ENCODE results near the gene GPATCH1.

GPATCH1 gene

DNA sequence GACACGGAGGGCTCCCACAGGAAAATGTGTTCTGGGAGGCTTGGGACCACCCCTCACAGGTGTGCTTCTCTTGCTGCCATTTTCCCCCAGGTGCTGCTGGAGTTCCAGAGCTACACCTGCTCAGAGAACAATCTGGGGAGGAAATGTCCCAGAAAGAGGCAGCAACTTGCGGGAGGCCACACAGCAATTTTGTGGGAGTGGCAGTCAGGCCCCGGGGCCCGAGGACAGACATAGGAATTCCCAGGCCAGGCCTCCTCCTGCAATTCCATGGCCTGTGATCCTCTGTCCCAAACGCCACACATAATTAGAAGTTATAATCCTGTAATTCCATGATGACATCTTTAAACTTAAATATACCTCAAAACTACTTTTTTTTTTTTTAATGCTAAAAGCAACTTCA lies 18.1 kb upstream of the GPATCH1 start:
- no peak for DNase-seq

DNA sequence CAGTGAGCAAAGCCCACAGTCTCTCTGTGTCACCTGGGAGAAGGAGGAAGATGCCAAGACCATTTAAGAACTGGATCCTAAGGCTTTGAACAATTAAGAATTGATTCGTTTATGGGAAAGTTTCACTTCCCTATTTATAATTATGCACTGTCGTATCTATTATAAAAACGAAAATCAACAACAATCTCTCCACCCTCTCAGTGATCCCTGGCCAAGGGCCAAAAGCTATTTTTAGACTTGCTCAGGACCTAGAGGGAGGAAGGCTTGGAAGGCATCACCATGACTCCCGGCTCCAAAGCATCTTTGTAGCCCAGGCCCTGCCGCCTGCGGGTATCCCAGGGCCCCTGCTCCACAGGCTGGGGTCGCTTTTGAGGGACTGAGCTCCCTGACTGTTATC lies 17.6 kb upstream of the GPATCH1 start:
- peak in 12 of 56 donors; percentile 4 to 48 (median 24) for DNase-seq

DNA sequence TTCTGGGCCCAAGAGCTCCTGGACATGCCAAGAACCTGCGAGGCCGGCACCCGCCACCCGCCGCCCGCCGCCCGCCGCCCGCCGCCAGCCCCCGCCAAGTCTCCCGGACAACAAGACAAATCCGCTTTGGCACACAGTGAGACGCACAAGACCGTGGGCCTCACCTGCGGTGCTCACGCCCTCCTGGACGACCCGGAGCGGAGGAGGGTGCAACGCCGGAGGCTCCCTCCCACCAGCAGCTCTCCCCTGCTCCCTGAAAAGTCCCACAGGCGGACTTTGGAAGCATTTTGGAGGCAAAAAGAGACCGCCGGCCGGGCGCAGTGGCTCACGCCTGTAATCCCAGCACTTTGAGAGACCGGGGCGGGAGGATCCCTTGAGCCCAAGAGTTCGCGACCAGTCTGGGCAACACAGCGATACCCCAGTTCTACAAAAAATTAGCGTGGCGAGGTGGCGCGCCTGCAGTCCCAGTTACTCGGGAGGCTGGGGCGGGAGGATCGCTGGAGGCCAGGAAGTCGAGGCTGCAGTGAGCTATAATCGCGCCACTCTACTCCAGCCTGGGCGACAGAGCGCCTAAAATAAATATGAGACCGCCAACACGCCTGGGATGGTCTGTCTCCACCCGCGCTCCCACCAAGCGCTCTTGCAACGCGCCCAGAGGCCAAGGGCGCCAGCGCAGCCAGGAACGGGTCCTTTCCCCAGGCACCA lies 17.1 kb upstream of the GPATCH1 start:
- peak in 11 of 56 donors; percentile 1 to 48 (median 18) for DNase-seq

DNA sequence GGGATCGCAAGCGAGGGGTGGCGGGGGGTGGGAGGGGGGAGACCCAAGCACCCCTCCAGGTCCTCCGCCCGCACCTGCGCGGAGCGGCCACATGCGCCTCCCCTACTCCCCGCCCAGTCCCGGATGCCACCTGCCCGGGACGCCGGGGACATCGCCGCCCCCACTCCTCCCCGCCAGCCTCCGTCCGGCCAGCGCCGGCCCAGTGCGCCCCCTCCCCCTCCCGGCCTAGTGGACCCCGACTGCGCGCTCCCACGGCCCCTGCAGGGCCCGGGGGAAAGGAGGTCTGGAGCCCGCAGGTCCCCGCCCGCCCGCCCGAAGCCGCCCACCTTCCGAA lies 16.6 kb upstream of the GPATCH1 start:
- DNase-seq: peak in 4 of 56 donors; percentile 10 to 40 (median 34)

DNA sequence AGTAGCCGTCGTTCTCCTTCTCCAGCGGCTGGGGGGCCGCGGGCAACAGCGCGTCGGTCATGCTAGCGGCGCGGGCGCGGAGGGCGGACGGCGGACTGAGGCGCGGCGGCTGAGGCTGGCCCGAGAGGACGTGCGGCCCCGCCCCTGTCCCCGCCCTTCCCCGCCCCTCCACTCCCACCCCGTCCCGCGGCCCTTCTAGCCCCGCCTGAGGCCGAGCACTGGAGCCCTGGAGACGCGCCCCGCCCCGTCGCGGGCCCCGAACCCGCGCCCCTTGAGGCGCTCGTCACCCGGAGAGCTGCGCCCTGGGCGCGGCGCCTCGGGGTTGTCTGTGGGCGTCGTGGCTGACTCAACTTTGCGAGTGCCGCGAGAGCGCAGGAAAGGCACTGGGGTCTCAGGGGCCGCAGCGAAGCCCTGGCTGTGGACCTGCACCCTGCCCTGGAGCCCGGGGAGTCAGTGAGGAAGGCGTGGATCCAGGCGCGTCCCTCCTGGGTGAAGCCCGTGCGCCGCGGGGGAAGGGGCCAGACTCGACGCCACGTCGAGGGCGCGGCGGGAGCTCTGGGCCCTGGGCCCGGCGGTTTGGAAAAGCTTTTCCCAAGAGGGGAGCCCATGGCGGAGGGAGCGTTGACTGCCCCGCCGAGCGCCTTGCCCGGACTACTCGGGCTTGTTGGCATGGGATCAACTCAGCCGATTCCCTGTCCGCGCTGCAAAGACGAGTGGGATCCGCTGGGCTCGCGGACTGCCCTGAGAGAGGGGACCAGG lies 16.0 kb upstream of the GPATCH1 start, which contains the start of gene RHPN2:
RHPN2 (minus strand) TSS at position 97 of the 759 bp plus-strand sequence; CDS start at position 61, 36 bp downstream.
- DNase-seq: peak in 23 of 56 donors; percentile 6 to 59 (median 22)

DNA sequence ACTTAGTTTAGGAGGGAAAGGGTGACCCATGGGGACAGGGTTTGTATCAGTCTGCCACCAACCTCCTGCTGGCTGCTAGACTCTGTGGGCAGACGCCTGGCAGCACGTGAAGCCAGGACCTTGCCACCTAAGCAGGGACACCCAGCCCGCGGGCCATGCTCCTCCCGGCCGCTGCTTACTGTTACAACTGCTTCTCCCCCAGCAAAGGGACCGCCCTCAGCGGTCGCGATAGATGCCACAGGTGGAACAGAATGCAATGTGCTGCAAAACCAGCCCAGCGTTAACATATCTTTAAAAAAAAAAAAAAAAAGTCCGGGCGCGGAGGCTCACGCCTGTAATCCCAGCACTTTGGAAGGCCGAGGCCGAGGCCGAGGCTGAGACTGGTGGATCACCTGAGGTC lies 14.4 kb upstream of the GPATCH1 start:
- no peak for DNase-seq

DNA sequence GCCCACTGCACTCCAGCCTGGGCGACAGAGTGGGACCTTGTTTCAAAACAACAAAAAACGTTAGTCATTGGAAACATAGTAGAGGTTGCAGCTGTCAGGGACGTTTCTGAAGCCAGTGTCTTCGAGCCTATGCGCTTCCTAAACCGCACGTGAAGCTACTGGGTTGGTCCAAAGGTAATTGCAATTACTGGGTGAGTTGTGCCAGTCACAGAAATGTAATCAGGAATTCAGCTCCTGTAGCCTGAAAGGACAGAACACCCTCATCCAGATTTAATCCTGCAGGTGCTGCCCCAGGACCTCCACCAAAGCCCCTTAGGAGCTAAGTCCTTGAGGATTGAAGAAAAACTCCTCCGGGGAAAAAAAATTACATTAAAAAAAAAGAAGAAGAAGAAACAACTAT lies 13.9 kb upstream of the GPATCH1 start:
- no peak for DNase-seq

DNA sequence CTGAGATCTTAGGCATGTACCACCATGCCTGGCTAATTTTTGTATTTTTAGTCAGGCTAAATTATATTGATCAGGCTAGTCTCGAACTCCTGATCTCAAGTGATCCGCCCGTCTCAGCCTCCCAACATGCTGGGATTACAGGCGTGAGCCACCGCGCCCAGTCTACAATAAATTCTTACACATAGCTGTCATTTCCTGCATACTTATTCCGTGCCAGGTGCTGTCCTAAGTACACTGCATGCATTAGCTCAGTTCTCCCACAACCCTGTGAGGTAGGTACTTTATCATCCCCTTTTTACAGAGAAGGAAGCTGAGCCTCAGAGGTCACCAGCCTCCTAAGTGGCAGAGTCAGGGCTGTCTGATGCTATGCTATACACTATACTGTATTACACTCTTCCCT lies 9.1 kb upstream of the GPATCH1 start:
- DNase-seq: no peak

DNA sequence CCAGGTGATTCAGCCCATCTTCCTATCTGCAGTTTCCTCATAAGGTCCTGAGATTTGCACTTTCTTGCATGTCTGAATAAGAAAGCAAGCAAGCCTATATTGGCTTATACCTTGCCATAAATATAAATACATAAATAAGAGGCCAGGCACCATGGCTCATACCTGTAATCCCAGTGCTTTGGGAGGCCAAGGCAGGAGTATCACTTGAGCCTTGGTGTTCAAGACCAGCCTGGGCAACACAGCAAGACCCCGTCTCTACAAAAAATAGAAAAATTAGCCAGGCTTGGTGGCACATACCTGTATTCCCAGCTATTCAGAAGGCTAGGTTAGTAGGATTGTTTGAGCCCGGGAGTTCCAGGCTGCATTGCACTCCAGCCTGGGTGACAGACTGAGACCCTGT lies 5.5 kb upstream of the GPATCH1 start:
- DNase-seq: no peak

DNA sequence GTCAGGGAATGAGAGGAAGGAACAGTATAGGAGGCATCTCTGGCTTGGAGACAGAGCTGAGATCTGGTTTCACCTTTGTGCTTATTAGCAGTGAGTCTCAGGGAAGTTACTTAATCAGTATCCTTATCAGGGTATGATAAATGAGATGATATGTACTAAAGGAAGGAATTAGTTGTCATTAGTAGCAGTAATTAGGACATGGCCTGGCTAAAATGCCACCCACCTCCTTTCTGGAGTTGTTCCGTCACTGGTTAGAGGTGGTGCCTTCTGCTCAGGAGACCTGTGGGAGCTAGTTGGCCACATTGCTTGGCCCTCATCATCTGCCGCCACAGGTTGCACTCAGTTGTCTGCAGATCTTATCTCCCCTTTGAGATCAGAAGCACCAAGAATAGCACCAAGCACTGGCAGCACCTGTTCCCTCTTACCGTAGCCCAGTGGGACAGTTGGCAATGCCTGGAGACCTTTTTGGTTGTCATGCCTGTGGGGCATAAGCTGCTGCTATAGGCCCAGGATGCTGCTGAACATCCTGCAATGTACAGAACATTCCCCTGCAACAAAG lies 4.7 kb downstream of the GPATCH1 start:
- DNase-seq: no peak

DNA sequence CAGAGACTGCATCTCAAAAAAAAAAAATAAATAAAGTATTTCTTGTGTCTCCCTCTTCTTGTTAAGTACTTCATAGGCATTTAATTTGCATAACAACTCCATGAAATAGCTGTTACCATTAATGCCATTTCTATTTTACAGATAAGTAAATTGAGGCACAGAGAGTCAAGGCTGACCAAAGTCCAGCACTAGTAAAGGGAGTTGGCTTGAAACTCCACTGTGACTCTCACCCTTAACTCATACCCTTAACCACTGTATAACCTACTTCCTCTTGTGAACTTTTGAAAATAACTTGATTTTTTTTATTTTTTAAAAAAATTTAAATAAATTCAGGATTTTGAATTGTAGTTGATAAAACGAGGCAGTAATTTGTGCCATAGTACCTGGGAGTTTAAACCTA lies 6.0 kb downstream of the GPATCH1 start:
- DNase-seq: no peak

DNA sequence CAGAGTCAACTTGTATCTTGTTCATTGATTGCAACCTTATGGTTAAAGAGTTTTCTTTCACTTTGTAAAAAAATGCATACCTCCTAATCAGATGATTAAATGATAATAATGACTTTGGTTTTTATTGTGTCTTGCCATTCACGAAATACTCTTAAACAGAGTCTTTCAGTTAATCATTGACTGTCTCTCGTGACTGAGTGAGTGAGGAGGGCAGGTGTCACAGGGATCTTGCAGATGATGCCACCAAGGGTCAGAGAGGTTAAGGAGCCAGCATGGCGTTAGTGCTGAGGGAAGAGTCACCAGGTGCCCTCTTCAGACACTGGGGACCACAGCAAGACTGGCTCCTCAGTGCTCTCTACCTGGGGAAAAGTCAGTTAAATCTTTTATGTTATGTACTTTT lies 8.0 kb downstream of the GPATCH1 start:
- DNase-seq: no peak

DNA sequence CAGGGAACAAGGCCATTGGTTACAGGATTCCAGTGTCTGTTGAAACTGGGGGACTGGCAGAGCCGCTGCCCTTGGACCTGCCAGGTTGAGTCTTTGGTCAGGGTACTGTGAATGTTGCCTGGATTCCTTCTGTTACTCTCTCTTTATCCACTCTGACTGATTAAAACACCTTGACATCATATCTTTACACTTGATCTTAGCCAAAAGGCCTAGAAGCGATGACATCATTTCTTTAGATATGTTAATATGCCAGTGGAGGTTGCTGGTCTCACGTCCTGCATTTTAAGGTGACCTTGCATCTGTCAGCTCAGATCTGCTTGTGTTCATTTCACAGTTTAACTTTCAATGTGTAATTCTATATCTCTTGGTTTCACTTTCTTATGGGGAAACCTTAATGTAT lies 9.2 kb downstream of the GPATCH1 start:
- DNase-seq: no peak

DNA sequence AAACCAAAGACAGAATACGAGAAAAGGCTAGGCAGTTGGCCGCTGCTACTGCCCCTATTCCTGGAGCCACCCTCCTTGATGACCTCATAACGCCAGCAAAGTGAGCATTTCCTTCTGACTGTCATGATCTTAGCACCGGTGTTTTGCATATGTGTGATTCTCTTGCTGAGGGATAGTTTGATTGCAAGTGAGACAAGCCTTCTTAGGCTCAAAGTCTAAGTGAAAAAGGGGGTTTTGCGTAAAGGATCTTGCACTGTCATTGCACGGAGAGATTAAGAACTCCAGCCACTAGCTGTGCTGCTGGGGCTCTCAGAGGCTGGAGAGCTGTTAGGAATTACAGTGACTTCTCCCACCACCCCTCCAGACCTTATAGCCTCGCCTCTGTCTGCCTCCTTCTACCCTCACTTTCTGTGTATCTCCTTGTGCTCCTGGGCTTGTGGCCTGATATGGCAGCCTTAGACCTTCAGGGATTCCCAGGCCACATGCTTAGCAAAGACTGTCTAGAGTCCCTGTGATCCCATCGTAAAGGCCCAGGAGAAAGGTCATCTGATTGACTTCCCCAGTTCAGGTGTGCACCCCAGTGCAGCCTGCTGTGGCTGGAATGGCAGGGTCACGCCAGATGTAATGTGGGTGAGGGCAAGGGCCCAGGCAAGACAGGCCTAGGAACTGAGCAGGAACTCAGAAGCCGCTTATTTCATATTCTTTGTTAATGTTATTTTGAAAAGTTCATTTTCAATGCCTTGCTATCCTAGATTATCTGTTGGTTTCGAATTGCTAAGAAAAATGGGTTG lies 12.6 kb downstream of the GPATCH1 start:
- no peak for DNase-seq

DNA sequence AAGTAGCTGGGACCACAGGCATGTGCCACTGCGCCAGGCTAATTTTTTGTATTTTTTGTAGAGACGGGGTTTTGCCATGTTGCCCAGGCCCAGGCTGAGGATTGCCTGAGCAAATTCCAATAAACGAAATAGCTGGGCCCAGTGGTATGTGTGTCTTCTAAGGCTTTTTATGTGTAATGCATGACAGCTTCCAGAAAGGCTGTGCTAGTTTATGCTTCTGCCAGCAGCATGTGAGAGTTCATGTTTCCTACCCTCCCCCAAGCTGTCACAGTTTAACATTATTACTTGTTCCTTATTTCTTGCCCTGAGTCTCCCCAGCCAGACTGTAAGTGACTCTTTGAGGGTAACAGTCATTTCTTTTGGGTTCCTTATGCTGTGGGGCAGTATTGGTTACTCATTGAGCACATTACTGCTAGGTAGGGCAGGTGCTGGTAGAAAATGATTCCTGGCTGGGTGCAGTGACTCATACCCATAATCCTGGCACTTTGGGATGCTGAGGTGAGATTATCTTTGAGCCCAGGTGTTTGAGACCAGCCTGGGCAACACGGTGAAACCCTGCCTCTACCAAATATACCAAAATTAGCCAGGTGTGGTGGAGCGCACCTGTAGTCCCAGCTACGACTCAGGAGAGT lies 13.6 kb downstream of the GPATCH1 start:
- DNase-seq: no peak

DNA sequence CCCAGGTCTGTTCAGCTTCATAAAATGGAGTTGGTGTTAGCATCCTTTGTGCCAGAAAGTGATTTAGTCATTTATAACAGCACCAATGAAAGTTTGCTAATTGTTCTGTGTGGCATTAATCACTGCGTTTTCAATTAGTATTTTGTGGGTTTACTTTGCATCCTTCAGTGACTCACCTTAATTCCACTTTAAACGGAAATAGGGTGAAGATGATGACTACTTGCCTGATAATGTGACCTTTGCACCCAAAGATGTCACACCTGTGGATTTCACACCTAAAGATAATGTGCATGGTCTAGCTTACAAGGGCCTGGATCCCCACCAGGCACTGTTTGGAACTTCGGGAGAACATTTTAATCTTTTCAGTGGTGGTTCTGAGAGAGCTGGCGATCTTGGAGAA lies 15.0 kb downstream of the GPATCH1 start:
- DNase-seq: no peak

DNA sequence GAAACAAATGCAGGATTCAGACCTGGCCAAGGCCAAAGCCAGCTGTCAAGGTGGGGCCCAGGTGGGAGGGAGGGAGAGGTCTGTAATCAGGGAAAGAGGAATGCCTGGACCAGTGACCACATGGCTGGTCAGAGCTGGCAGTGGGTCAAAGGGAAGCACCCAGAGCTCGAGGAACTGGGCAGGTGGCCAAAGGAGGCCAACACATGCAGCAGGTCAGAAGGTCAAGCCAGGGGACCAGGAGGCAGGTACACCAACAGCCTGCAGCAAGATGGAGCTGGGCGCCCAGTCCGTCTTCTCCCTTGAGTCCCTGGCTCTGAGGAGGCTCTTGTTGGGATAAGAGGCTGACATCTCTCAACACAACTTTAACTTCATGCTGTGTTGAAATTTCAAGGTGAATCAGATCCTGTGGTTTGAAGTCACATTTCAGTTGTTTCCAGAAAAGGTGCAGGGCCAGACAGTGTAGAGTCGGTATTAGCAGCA lies 17.1 kb downstream of the GPATCH1 start:
- peak in 1 of 56 donors; percentile 37 for DNase-seq

DNA sequence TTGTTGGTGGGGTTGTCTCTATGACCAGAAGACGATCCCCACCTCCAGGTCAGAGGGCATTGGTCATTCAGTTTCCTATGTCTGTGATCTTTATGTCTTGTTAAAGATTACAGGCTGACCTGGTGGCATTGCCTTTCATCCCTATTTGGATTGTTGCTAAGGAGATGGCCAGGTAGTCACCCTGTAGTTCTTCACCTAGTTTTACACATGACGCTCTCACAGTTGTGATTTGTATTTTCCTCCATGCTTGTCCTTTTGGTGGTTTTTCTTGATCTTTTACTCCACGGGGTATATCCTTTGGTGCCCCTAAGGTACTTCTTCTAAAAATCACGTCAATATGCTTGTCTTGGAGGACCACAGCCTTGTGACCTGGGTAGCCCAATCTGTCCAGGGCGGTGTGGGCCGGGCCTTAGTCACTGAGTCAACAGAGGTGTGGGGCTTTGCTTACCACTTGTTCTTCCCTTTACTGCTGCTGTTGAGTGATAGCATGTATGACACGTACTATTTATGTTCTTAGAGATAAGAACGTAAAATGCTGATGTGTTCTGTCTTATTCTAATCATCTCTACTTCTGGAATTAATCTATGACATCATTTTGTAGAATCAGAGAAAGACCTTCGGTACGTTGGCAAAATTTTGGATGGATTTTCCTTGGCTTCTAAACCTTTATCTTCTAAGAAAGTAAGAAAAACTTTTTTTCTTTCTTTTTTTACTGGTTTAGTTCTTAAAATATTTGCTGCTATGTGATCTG lies 20.1 kb downstream of the GPATCH1 start:
- no peak for DNase-seq

DNA sequence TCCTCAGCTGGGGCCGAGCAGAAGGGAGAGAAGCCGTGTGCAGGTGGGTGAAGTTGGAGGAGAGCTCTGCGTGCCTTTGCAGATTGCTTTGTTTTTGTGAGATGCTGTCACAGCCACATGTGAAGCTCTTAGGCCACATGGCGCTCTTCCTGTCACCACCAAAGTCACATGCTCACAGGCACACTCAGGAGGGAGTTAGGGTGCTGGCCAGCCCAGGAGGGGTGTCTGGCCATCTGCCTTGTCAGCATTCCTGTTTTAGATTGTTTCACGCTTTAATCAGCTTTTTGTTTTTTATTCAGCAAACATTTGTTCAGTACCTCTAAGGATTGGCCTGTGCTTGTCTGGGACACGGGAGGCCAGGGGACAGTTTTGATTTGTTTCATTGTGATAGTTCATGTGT lies 21.9 kb downstream of the GPATCH1 start:
- no peak for DNase-seq

DNA sequence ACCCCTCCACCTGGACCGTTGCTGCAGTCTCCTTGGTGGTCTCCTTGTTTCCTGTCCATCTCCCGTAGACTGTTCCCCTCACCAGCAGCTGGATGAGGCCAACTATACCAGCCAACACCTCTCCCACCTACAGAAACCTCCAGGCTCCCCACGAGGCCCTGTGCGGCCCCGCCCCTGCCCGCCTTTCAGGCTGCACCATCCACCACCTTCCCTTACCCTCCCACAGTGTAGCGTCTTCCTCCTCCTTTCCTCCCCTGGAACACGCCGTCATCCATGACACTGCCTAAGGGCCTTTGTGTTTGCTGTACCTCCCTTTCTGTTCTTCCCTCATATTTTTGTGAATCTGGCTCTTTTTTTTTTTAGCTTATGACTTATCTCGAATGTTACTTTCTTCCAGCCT lies 27.2 kb downstream of the GPATCH1 start:
- DNase-seq: no peak

Measured in amygdala (tissue), 56 donors.